HepG2 (cell line): Measurements from ENCODE around the gene MRGPRG. TPM values are rescaled to one million over a fixed set of nuclear protein-coding genes. Genes with fewer than 3 reads are reported as not detected.

Experiments used
- ATAC-seq: fragments of 200-7000 bp; cut with Tn5 transposase; 3 replicates; pipeline ENCODE4 v1.9.1; 2020; ENCODE audit warnings: mild to moderate bottlenecking, moderate library complexity
- BruUV-seq: library from RNA; stranded (reverse); fragments of 400-500 nt; replicated peaks from 2 replicates; lab custom pipeline; 2021; lab: Mats Ljungman, UMichigan
- CTCF ChIA-PET: fragments of 300-600 bp; formaldehyde crosslinking; extraction: SDS; loops from one replicate; lab custom pipeline; 2021; ENCODE audit warnings: low total read pairs, inconsistent platforms, low intra/inter-chr PET ratio; lab: Yijun Ruan, JAX
- POLR2A ChIA-PET: fragments of 350-600 bp; sonication (Branson Sonifier 250); formaldehyde crosslinking; loops from one replicate; lab custom pipeline; 2020; ENCODE audit warnings: antibody characterized with exemption, inconsistent platforms; lab: Yijun Ruan, JAX
- DNase-seq: peaks from one replicate; pipeline ENCODE4 v3.0.0-alpha.2; 2015; ENCODE audit warnings: low spot score
- FAIRE-seq: peaks from 3 replicates; lab custom pipeline; 2011; peaks lifted over from hg19 to GRCh38; lab: Jason Lieb, UNC
- H2AFZ ChIP-seq: one replicate; pipeline ENCODE4 v1.6.1; 2011; ENCODE audit warnings: low read length, inconsistent platforms
- H3K27ac ChIP-seq: fragments of 300-600 bp; 3 replicates; pipeline ENCODE4 v1.8.0; 2011; ENCODE audit warnings: mixed run types, mild to moderate bottlenecking, mixed read lengths, low read length, inconsistent platforms; ENCODE audit not compliant: insufficient read depth; ENCODE audit errors: extremely low read length
- H3K27me3 ChIP-seq, 2 experiments: fragments of 200-600 bp in 1 of 2; 2 replicates in 1 of 2; 3 replicates in 1 of 2; pipeline versions ENCODE4 v1.6.0 to v1.8.0; 2011; ENCODE audit warnings: low read length in 2 of 2, mild to moderate bottlenecking in 2 of 2, moderate library complexity in 2 of 2, inconsistent platforms in 1 of 2; ENCODE audit not compliant: insufficient read depth in 2 of 2, control insufficient read depth in 1 of 2
- H3K36me3 ChIP-seq, 2 experiments: fragments of 200-600 bp in 1 of 2; replicated peaks in 1 of 2; 2 replicates in 1 of 2; 3 replicates in 1 of 2; pipeline versions ENCODE4 v1.5.1 to v1.8.0; 2011; ENCODE audit warnings: low read length in 2 of 2, inconsistent platforms in 1 of 2; ENCODE audit not compliant: insufficient read depth in 2 of 2, control insufficient read depth in 1 of 2
- H3K4me1 ChIP-seq: 2 replicates; pipeline ENCODE4 v1.5.1; 2012; ENCODE audit warnings: low read length, inconsistent platforms; ENCODE audit not compliant: insufficient read depth
- H3K4me2 ChIP-seq: 2 replicates; pipeline ENCODE4 v1.6.0; 2011; ENCODE audit warnings: low read depth, low read length, inconsistent platforms
- H3K4me3 ChIP-seq, 3 experiments: fragments of 200-600 bp in 1 of 3; sonication (generic), shearing (Covaris generic) in 1 of 3; replicated peaks in 1 of 3; 2 replicates each; pipeline ENCODE4 v1.5.1; 2011 to 2016; ENCODE audit warnings: low read length in 3 of 3, inconsistent platforms in 2 of 3, low read depth in 2 of 3, mild to moderate bottlenecking in 2 of 3, control low read depth in 1 of 3, mixed read lengths in 1 of 3; ENCODE audit not compliant: insufficient read depth in 1 of 3
- H3K79me2 ChIP-seq: one replicate; pipeline ENCODE4 v1.6.1; 2011; ENCODE audit warnings: low read length, inconsistent platforms; ENCODE audit not compliant: insufficient read depth
- H3K9ac ChIP-seq: 2 replicates; pipeline ENCODE4 v1.6.0; 2011; ENCODE audit warnings: mild to moderate bottlenecking, low read depth, low read length, inconsistent platforms; ENCODE audit not compliant: insufficient read depth
- H3K9me3 ChIP-seq: 2 replicates; pipeline ENCODE4 v1.5.1; 2012; ENCODE audit warnings: mild to moderate bottlenecking, low read length
- H4K20me1 ChIP-seq: 2 replicates; pipeline ENCODE4 v1.6.0; 2011; ENCODE audit warnings: inconsistent platforms, mild to moderate bottlenecking, low read length, moderate library complexity; ENCODE audit not compliant: insufficient read depth
- FLYWCH1 ChIP-seq: sonication (generic); formaldehyde crosslinking; IDR thresholded peaks from 2 replicates; pipeline ENCODE4 v1.8.1; 2023; ENCODE audit warnings: mild to moderate bottlenecking, missing genetic modification reagents
- IRX3 ChIP-seq: sonication (generic); formaldehyde crosslinking; IDR thresholded peaks from 2 replicates; pipeline ENCODE4 v1.8.1; 2023; ENCODE audit warnings: mild to moderate bottlenecking, low read depth, missing genetic modification reagents, borderline replicate concordance
- WIZ ChIP-seq: sonication (generic); formaldehyde crosslinking; IDR thresholded peaks from 2 replicates; pipeline ENCODE4 v1.5.1; 2020; ENCODE audit warnings: mild to moderate bottlenecking, missing genetic modification reagents
- WGBS: methylation state at CpG from one replicate; pipeline ENCODE4 v1.1.6; 2017; ENCODE audit warnings: low lambda C conversion rate; 5-methylcytosine and 5-hydroxymethylcytosine counted together
- in situ Hi-C: cut with HindIII; loops from 2 replicates; pipeline ENCODE4 v1.10.0; 2017; ENCODE audit warnings: low pct_unique_long_range_greater_than_20kb; ENCODE audit not compliant: extremely low pct_ligation_motif_present
- intact Hi-C: fragments of 100-400 bp; cut with micrococcal nuclease; formaldehyde crosslinking; loops from one replicate; pipeline ENCODE4 v1.10.0; 2022; ENCODE audit not compliant: unreplicated experiment
- polyA plus RNA-seq, 8 experiments: library from polyadenylated mRNA; depleted of rRNA in 3 of 8; stranded (reverse) in 7 of 8; unstranded in 1 of 8; fragments of >200 nt; fragmentation: Illumina TruSeq in 4 of 8; extraction: Trizol in 4 of 8; gene quantifications; 2 replicates each; pipeline versions ENCODE4 v1.2.1 to v1.2.3, GENCODE V29; 2011 to 2016; ENCODE audit warnings: low read depth in 4 of 8, missing spikeins in 1 of 8, mixed read lengths in 1 of 8; ENCODE audit not compliant: insufficient read depth in 1 of 8
- total RNA-seq, 5 experiments: library from RNA; depleted of rRNA; stranded (reverse); fragments of >200 nt; fragmentation: Illumina TruSeq; extraction: Trizol; gene quantifications; 2 replicates each; pipeline ENCODE4 v1.2.3, GENCODE V29; 2016; ENCODE audit warnings: low read depth in 1 of 5
- TF ChIP-seq, protein P1 (sequence below): sonication (generic); formaldehyde crosslinking; IDR thresholded peaks from 2 replicates; pipeline ENCODE4 v1.4.0; 2020; ENCODE audit warnings: mild to moderate bottlenecking, missing genetic modification reagents
- TF ChIP-seq, protein P2 (sequence below): IDR thresholded peaks from 2 replicates; pipeline ENCODE4 v1.6.1; 2018; ENCODE audit warnings: missing genetic modification reagents
- TF ChIP-seq, protein P3 (sequence below): sonication (generic); formaldehyde crosslinking; IDR thresholded peaks from 2 replicates; pipeline ENCODE4; 2020; ENCODE audit warnings: missing genetic modification reagents, mild to moderate bottlenecking, borderline replicate concordance
- TF ChIP-seq, protein P4 (sequence below): IDR thresholded peaks from 2 replicates; pipeline ENCODE4 v1.6.1; 2016; ENCODE audit warnings: control low read depth
- TF ChIP-seq, protein P5 (sequence below): sonication (generic); formaldehyde crosslinking; IDR thresholded peaks from 2 replicates; pipeline ENCODE4 v1.8.0; 2022; ENCODE audit warnings: mild to moderate bottlenecking, missing genetic modification reagents
- TF ChIP-seq, protein P6 (sequence below): sonication (generic); formaldehyde crosslinking; IDR thresholded peaks from 2 replicates; pipeline ENCODE4 v1.5.0; 2020; ENCODE audit warnings: mild to moderate bottlenecking, missing genetic modification reagents

The MRGPRG gene
- total and polyA plus RNA-seq, 2 of the 13 experiments (the other 11 are each of a cell fraction or from before 2014, with no cell fraction given) = not detected

DNA sequence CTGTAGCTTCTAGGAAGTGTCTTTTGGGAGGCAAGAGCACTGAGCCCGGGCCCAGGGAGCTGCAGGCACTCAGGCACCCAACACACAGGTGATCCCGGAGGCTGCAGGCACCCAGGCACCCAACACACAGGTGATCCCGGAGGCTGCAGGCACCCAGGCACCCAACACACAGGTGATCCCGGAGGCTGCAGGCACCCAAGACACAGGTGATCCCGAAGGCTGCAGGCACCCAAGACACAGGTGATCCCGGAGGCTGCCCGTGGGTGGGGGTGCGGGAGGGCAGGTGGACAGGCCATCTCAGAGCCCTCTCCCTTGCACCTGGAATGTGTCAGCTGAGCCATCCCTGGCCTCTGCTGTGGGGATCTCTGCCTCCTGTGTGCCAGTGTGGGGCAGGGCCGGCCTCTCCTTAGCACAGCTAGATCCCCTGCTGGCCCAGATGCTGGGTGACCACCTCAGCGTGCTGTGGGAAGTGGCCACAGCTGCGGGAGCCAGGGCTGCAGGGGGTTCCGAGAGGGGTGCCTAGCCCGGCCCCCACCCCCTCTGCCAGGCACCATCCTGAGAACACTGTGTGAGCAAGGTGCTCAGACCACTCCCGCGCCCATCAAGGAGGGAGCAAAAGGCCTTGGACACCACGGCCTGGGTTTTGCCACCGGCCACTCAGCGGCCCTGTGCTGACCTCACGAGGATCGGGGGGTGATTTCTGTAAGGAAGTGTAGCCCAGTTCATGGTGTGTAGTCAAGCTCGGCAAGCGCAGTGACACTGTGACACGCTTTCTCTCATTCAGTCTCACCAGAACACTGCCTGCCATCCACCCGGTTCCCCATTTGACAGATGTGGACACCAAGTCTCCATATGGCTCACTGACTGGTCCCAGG lies 14.2 kb downstream of the MRGPRG start:
- no peak for ATAC-seq
- in situ Hi-C loops (no loop called here), intact Hi-C loops (no loop called here)
- no peaks in the 10 kb centered on the region for H3K9me3 ChIP-seq
- no peak for FAIRE-seq
- H3K27ac ChIP-seq = no peak overlapping the region
- H3K36me3 ChIP-seq = no peaks in the 10 kb centered on the region
- H4K20me1 ChIP-seq = 0 out of 2 replicates have a peak, but pooled peaks cover 4% of the 10 kb centered on the region
- BruUV-seq = no TSS peak
- whole genome bisulfite sequencing = 36% methylated on average over 10 of the region's 24 CpGs
- no peaks in the 10 kb centered on the region for H3K4me1 ChIP-seq
- DNase-seq = no peak
- no peaks in the 10 kb centered on the region for H3K79me2 ChIP-seq
- no peak overlapping the region for H3K9ac ChIP-seq
- H2AFZ ChIP-seq = no peak overlapping the region
- H3K4me2 ChIP-seq = no peak overlapping the region
- POLR2A ChIA-PET = no interaction called here
- H3K27me3 ChIP-seq = peaks cover 19 to 64% of the 10 kb centered on the region in 2 experiments
- CTCF ChIA-PET = no interaction called here
- no peak overlapping the region for H3K4me3 ChIP-seq
- TF ChIP-seq, protein P1, sequence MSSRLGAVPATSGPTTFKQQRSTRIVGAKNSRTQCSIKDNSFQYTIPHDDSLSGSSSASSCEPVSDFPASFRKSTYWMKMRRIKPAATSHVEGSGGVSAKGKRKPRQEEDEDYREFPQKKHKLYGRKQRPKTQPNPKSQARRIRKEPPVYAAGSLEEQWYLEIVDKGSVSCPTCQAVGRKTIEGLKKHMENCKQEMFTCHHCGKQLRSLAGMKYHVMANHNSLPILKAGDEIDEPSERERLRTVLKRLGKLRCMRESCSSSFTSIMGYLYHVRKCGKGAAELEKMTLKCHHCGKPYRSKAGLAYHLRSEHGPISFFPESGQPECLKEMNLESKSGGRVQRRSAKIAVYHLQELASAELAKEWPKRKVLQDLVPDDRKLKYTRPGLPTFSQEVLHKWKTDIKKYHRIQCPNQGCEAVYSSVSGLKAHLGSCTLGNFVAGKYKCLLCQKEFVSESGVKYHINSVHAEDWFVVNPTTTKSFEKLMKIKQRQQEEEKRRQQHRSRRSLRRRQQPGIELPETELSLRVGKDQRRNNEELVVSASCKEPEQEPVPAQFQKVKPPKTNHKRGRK (CRISPR knock-in tag) = no peak
- TF ChIP-seq, protein P2, sequence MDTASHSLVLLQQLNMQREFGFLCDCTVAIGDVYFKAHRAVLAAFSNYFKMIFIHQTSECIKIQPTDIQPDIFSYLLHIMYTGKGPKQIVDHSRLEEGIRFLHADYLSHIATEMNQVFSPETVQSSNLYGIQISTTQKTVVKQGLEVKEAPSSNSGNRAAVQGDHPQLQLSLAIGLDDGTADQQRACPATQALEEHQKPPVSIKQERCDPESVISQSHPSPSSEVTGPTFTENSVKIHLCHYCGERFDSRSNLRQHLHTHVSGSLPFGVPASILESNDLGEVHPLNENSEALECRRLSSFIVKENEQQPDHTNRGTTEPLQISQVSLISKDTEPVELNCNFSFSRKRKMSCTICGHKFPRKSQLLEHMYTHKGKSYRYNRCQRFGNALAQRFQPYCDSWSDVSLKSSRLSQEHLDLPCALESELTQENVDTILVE (CRISPR knock-in tag) = no peak
- TF ChIP-seq, protein P3, sequence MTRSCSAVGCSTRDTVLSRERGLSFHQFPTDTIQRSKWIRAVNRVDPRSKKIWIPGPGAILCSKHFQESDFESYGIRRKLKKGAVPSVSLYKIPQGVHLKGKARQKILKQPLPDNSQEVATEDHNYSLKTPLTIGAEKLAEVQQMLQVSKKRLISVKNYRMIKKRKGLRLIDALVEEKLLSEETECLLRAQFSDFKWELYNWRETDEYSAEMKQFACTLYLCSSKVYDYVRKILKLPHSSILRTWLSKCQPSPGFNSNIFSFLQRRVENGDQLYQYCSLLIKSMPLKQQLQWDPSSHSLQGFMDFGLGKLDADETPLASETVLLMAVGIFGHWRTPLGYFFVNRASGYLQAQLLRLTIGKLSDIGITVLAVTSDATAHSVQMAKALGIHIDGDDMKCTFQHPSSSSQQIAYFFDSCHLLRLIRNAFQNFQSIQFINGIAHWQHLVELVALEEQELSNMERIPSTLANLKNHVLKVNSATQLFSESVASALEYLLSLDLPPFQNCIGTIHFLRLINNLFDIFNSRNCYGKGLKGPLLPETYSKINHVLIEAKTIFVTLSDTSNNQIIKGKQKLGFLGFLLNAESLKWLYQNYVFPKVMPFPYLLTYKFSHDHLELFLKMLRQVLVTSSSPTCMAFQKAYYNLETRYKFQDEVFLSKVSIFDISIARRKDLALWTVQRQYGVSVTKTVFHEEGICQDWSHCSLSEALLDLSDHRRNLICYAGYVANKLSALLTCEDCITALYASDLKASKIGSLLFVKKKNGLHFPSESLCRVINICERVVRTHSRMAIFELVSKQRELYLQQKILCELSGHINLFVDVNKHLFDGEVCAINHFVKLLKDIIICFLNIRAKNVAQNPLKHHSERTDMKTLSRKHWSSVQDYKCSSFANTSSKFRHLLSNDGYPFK (CRISPR knock-in tag) = no peak
- no peak for TF ChIP-seq FLYWCH1 (CRISPR knock-in tag)
- no peak for TF ChIP-seq WIZ (CRISPR knock-in tag)
- TF ChIP-seq IRX3 (CRISPR knock-in tag) = no peak
- TF ChIP-seq, protein P4, sequence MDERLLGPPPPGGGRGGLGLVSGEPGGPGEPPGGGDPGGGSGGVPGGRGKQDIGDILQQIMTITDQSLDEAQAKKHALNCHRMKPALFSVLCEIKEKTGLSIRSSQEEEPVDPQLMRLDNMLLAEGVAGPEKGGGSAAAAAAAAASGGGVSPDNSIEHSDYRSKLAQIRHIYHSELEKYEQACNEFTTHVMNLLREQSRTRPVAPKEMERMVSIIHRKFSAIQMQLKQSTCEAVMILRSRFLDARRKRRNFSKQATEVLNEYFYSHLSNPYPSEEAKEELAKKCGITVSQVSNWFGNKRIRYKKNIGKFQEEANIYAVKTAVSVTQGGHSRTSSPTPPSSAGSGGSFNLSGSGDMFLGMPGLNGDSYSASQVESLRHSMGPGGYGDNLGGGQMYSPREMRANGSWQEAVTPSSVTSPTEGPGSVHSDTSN (CRISPR knock-in tag) = no peak
- TF ChIP-seq, protein P5, sequence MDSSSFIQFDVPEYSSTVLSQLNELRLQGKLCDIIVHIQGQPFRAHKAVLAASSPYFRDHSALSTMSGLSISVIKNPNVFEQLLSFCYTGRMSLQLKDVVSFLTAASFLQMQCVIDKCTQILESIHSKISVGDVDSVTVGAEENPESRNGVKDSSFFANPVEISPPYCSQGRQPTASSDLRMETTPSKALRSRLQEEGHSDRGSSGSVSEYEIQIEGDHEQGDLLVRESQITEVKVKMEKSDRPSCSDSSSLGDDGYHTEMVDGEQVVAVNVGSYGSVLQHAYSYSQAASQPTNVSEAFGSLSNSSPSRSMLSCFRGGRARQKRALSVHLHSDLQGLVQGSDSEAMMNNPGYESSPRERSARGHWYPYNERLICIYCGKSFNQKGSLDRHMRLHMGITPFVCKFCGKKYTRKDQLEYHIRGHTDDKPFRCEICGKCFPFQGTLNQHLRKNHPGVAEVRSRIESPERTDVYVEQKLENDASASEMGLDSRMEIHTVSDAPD (CRISPR knock-in tag) = no peak
- TF ChIP-seq, protein P6, sequence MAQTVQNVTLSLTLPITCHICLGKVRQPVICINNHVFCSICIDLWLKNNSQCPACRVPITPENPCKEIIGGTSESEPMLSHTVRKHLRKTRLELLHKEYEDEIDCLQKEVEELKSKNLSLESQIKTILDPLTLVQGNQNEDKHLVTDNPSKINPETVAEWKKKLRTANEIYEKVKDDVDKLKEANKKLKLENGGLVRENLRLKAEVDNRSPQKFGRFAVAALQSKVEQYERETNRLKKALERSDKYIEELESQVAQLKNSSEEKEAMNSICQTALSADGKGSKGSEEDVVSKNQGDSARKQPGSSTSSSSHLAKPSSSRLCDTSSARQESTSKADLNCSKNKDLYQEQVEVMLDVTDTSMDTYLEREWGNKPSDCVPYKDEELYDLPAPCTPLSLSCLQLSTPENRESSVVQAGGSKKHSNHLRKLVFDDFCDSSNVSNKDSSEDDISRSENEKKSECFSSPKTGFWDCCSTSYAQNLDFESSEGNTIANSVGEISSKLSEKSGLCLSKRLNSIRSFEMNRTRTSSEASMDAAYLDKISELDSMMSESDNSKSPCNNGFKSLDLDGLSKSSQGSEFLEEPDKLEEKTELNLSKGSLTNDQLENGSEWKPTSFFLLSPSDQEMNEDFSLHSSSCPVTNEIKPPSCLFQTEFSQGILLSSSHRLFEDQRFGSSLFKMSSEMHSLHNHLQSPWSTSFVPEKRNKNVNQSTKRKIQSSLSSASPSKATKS (CRISPR knock-in tag) = no peak
